ENCODE measurements around the gene SUGCT. TPM values are rescaled to one million over a fixed set of nuclear protein-coding genes. Genes with fewer than 3 reads are reported as not detected.

Gene SUGCT
- total RNA-seq, 1 experiment from 2014 or later = 4.6 TPM

DNA sequence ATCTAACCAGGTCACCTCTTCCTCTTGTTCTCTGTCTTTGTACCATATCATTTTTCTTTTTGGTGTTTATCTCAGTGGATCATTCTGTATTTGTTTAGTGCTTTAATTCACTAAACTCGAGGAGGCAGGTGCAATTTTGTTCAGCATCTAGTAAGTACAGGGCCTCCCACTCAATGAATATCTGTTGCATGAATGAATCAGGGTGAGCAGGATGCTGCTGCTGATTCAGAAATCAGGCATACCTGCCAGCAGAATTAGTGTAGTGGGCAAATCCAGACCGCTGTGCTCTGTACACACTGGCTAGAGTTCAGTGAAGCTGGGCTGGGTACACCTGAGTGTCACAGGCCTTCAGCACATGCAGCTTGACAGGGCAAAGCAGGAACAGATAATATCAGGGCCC is 511.9 kb downstream of the SUGCT start (continued):
- TF ChIP-seq, protein P1, sequence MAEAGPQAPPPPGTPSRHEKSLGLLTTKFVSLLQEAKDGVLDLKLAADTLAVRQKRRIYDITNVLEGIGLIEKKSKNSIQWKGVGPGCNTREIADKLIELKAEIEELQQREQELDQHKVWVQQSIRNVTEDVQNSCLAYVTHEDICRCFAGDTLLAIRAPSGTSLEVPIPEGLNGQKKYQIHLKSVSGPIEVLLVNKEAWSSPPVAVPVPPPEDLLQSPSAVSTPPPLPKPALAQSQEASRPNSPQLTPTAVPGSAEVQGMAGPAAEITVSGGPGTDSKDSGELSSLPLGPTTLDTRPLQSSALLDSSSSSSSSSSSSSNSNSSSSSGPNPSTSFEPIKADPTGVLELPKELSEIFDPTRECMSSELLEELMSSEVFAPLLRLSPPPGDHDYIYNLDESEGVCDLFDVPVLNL (CRISPR knock-in tag; IDR thresholded peaks at IDR 0.05; ENCODE audit: borderline replicate concordance, low read depth) = no peak
- TF ChIP-seq, protein P2, sequence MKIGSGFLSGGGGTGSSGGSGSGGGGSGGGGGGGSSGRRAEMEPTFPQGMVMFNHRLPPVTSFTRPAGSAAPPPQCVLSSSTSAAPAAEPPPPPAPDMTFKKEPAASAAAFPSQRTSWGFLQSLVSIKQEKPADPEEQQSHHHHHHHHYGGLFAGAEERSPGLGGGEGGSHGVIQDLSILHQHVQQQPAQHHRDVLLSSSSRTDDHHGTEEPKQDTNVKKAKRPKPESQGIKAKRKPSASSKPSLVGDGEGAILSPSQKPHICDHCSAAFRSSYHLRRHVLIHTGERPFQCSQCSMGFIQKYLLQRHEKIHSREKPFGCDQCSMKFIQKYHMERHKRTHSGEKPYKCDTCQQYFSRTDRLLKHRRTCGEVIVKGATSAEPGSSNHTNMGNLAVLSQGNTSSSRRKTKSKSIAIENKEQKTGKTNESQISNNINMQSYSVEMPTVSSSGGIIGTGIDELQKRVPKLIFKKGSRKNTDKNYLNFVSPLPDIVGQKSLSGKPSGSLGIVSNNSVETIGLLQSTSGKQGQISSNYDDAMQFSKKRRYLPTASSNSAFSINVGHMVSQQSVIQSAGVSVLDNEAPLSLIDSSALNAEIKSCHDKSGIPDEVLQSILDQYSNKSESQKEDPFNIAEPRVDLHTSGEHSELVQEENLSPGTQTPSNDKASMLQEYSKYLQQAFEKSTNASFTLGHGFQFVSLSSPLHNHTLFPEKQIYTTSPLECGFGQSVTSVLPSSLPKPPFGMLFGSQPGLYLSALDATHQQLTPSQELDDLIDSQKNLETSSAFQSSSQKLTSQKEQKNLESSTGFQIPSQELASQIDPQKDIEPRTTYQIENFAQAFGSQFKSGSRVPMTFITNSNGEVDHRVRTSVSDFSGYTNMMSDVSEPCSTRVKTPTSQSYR (CRISPR knock-in tag; IDR thresholded peaks at IDR 0.05) = no peak
- no peak for TF ChIP-seq PRRX2 (CRISPR knock-in tag; IDR thresholded peaks at IDR 0.05)
- TF ChIP-seq, protein P3, sequence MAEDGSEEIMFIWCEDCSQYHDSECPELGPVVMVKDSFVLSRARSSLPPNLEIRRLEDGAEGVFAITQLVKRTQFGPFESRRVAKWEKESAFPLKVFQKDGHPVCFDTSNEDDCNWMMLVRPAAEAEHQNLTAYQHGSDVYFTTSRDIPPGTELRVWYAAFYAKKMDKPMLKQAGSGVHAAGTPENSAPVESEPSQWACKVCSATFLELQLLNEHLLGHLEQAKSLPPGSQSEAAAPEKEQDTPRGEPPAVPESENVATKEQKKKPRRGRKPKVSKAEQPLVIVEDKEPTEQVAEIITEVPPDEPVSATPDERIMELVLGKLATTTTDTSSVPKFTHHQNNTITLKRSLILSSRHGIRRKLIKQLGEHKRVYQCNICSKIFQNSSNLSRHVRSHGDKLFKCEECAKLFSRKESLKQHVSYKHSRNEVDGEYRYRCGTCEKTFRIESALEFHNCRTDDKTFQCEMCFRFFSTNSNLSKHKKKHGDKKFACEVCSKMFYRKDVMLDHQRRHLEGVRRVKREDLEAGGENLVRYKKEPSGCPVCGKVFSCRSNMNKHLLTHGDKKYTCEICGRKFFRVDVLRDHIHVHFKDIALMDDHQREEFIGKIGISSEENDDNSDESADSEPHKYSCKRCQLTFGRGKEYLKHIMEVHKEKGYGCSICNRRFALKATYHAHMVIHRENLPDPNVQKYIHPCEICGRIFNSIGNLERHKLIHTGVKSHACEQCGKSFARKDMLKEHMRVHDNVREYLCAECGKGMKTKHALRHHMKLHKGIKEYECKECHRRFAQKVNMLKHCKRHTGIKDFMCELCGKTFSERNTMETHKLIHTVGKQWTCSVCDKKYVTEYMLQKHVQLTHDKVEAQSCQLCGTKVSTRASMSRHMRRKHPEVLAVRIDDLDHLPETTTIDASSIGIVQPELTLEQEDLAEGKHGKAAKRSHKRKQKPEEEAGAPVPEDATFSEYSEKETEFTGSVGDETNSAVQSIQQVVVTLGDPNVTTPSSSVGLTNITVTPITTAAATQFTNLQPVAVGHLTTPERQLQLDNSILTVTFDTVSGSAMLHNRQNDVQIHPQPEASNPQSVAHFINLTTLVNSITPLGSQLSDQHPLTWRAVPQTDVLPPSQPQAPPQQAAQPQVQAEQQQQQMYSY (CRISPR knock-in tag; IDR thresholded peaks at IDR 0.05) = no peak
- TF ChIP-seq SMAD3 (CRISPR knock-in tag; IDR thresholded peaks at IDR 0.05; ENCODE audit: borderline replicate concordance) = no peak
- TF ChIP-seq, protein P4, sequence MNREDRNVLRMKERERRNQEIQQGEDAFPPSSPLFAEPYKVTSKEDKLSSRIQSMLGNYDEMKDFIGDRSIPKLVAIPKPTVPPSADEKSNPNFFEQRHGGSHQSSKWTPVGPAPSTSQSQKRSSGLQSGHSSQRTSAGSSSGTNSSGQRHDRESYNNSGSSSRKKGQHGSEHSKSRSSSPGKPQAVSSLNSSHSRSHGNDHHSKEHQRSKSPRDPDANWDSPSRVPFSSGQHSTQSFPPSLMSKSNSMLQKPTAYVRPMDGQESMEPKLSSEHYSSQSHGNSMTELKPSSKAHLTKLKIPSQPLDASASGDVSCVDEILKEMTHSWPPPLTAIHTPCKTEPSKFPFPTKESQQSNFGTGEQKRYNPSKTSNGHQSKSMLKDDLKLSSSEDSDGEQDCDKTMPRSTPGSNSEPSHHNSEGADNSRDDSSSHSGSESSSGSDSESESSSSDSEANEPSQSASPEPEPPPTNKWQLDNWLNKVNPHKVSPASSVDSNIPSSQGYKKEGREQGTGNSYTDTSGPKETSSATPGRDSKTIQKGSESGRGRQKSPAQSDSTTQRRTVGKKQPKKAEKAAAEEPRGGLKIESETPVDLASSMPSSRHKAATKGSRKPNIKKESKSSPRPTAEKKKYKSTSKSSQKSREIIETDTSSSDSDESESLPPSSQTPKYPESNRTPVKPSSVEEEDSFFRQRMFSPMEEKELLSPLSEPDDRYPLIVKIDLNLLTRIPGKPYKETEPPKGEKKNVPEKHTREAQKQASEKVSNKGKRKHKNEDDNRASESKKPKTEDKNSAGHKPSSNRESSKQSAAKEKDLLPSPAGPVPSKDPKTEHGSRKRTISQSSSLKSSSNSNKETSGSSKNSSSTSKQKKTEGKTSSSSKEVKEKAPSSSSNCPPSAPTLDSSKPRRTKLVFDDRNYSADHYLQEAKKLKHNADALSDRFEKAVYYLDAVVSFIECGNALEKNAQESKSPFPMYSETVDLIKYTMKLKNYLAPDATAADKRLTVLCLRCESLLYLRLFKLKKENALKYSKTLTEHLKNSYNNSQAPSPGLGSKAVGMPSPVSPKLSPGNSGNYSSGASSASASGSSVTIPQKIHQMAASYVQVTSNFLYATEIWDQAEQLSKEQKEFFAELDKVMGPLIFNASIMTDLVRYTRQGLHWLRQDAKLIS (CRISPR knock-in tag; IDR thresholded peaks at IDR 0.05; ENCODE audit: borderline replicate concordance) = no peak
- TF ChIP-seq, protein P5, sequence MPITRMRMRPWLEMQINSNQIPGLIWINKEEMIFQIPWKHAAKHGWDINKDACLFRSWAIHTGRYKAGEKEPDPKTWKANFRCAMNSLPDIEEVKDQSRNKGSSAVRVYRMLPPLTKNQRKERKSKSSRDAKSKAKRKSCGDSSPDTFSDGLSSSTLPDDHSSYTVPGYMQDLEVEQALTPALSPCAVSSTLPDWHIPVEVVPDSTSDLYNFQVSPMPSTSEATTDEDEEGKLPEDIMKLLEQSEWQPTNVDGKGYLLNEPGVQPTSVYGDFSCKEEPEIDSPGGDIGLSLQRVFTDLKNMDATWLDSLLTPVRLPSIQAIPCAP (CRISPR knock-in tag; IDR thresholded peaks at IDR 0.05) = no peak
- no peak for TF ChIP-seq MXD4 (CRISPR knock-in tag; IDR thresholded peaks at IDR 0.05; ENCODE audit: borderline replicate concordance)

DNA sequence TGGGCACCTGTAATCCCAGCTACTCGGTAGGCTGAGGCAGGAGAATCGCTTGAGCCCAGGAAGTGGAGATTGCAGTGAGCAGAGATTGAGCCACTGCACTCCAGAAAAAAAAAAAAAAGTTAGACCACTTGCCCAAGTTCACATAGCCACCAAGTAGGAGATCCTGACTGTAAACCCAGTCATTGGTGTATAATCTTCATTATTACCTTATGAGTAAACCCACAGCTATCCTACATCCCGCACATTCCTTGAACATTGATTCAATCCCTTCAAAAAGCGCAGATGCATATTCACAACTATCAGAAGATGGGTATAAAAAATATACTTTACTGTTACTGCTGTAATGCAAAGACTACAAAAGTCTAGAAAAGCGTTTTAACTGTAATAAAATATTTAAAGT is 512.9 kb downstream of the SUGCT start:
- POLR2A ChIA-PET = no interaction called here
- CTCF ChIA-PET = no interaction called here

More for the DNA sequence above, 512.9 kb downstream of the SUGCT start:
- DNase-seq (ENCODE audit: low spot score) = no peak
- Mint-ChIP-seq H3K4me3 (no peak overlapping the region), H3K27ac (no peak overlapping the region), H3K27me3 (ENCODE audit: low read depth) (no peaks in the 10 kb centered on the region), H3K36me3 (0 out of 2 replicates have a peak, but pooled peaks cover 3% of the 10 kb centered on the region), H3K9me3 (peaks cover 9% of the 10 kb centered on the region), H3K4me1 (peaks cover 11% of the 10 kb centered on the region)
- ATAC-seq = no peak
- TF ChIP-seq, protein P6, sequence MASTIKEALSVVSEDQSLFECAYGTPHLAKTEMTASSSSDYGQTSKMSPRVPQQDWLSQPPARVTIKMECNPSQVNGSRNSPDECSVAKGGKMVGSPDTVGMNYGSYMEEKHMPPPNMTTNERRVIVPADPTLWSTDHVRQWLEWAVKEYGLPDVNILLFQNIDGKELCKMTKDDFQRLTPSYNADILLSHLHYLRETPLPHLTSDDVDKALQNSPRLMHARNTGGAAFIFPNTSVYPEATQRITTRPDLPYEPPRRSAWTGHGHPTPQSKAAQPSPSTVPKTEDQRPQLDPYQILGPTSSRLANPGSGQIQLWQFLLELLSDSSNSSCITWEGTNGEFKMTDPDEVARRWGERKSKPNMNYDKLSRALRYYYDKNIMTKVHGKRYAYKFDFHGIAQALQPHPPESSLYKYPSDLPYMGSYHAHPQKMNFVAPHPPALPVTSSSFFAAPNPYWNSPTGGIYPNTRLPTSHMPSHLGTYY (CRISPR knock-in tag; IDR thresholded peaks at IDR 0.05) = no peak
